Neuronal stem cell (in vitro differentiated cells): Measurements from ENCODE around the gene OVCA2.

Source experiments
- DNase-seq: peaks from one replicate; pipeline ENCODE4 v3.0.0-alpha.2; 2013; ENCODE audit warnings: low spot score
- H2AFZ ChIP-seq: one replicate; pipeline ENCODE4 v1.6.1; 2013; ENCODE audit warnings: mild to moderate bottlenecking, low read length, inconsistent platforms
- H2AK5ac ChIP-seq: 2 replicates; pipeline ENCODE4 v1.6.1; 2013; ENCODE audit warnings: low read depth, mild to moderate bottlenecking, inconsistent platforms, low read length, moderate library complexity, mixed read lengths
- H2BK120ac ChIP-seq: 2 replicates; pipeline ENCODE4 v1.6.1; 2013; ENCODE audit warnings: low read depth, mild to moderate bottlenecking, inconsistent platforms, low read length, moderate library complexity, mixed read lengths
- H2BK12ac ChIP-seq: one replicate; pipeline ENCODE4 v1.6.1; 2013; ENCODE audit warnings: low read length, inconsistent platforms
- H2BK15ac ChIP-seq: 2 replicates; pipeline ENCODE4 v1.6.1; 2013; ENCODE audit warnings: mild to moderate bottlenecking, low read length, inconsistent platforms, mixed read lengths
- H2BK5ac ChIP-seq: one replicate; pipeline ENCODE4 v1.6.1; 2013; ENCODE audit warnings: inconsistent platforms, mild to moderate bottlenecking, low read length, moderate library complexity
- H3K14ac ChIP-seq: one replicate; pipeline ENCODE4 v1.6.1; 2013; ENCODE audit warnings: low read length, inconsistent platforms
- H3K18ac ChIP-seq: 2 replicates; pipeline ENCODE4 v1.6.1; 2013; ENCODE audit warnings: low read length, inconsistent platforms
- H3K23ac ChIP-seq: 2 replicates; pipeline ENCODE4 v1.6.1; 2013; ENCODE audit warnings: low read depth, mild to moderate bottlenecking, mixed read lengths, low read length, inconsistent platforms; ENCODE audit not compliant: poor library complexity
- H3K27ac ChIP-seq: replicated peaks from 3 replicates; pipeline ENCODE4 v1.5.1; 2013; ENCODE audit warnings: low read length, inconsistent platforms
- H3K27me3 ChIP-seq, 3 experiments: 2 replicates each; pipeline ENCODE4 v1.6.1; 2013; ENCODE audit warnings: low read length in 3 of 3, mild to moderate bottlenecking in 2 of 3, inconsistent platforms in 1 of 3, low read depth in 1 of 3, mixed read lengths in 1 of 3, moderate library complexity in 1 of 3; ENCODE audit not compliant: control insufficient read depth in 3 of 3, insufficient read depth in 3 of 3
- H3K36me3 ChIP-seq, 2 donors: replicated peaks in 1 of 2; 2 replicates each; pipeline ENCODE4 v1.6.1; 2013; ENCODE audit warnings: low read length in 2 of 2; ENCODE audit not compliant: control insufficient read depth in 2 of 2, insufficient read depth in 2 of 2
- H3K4ac ChIP-seq: 2 replicates; pipeline ENCODE4 v1.6.1; 2013; ENCODE audit warnings: inconsistent platforms, mild to moderate bottlenecking, low read length, moderate library complexity
- H3K4me1 ChIP-seq, 2 donors: 1 replicate in 1 of 2; 2 replicates in 1 of 2; pipeline ENCODE4 v1.6.1; 2013; ENCODE audit warnings: low read length in 2 of 2, low read depth in 1 of 2; ENCODE audit not compliant: control insufficient read depth in 2 of 2, insufficient read depth in 1 of 2
- H3K4me2 ChIP-seq: one replicate; pipeline ENCODE4 v1.6.1; 2013; ENCODE audit warnings: mild to moderate bottlenecking, low read length, inconsistent platforms; ENCODE audit not compliant: insufficient read depth, poor library complexity, severe bottlenecking
- H3K4me3 ChIP-seq, 2 donors: 2 replicates each; pipeline ENCODE4 v1.5.1; 2013; ENCODE audit warnings: low read length in 2 of 2, mild to moderate bottlenecking in 2 of 2, inconsistent platforms in 1 of 2, moderate library complexity in 1 of 2
- H3K79me1 ChIP-seq: one replicate; pipeline ENCODE4 v1.6.1; 2013; ENCODE audit warnings: low read depth, mild to moderate bottlenecking, inconsistent platforms, low read length, moderate library complexity
- H3K9ac ChIP-seq: one replicate; pipeline ENCODE4 v1.6.1; 2013; ENCODE audit warnings: mild to moderate bottlenecking, low read depth, low read length, inconsistent platforms; ENCODE audit not compliant: poor library complexity
- H3K9me3 ChIP-seq, 2 donors: replicated peaks in 1 of 2; 2 replicates each; pipeline versions ENCODE3 to v1.6.1; 2013; ENCODE audit warnings: low read length in 2 of 2, mild to moderate bottlenecking in 2 of 2, inconsistent platforms in 1 of 2, low read depth in 1 of 2, mixed read lengths in 1 of 2, moderate library complexity in 1 of 2; ENCODE audit not compliant: control insufficient read depth in 2 of 2, insufficient read depth in 1 of 2
- H4K8ac ChIP-seq: one replicate; pipeline ENCODE4 v1.6.1; 2013; ENCODE audit warnings: low read depth, mild to moderate bottlenecking, inconsistent platforms, low read length, moderate library complexity
- H4K91ac ChIP-seq: one replicate; pipeline ENCODE4 v1.6.1; 2013; ENCODE audit warnings: low read length, low read depth, mild to moderate bottlenecking, inconsistent platforms; ENCODE audit not compliant: poor library complexity
- WGBS, 2 donors: extraction: QIAGEN DNeasy Blood & Tissue Kit; methylation state at CpG; one replicate each; pipeline ENCODE4 v1.1.7; 2013; ENCODE audit warnings: missing lambda C conversion rate in 2 of 2, mixed read lengths in 1 of 2; ENCODE audit not compliant: insufficient read length in 2 of 2, insufficient replicate concordance in 1 of 2; ENCODE audit errors: extremely low coverage in 2 of 2; 5-methylcytosine and 5-hydroxymethylcytosine counted together

OVCA2 gene

GRCh38 chr17:2015314-2015713, 26.5 kb upstream of the OVCA2 start:
- Histone ChIP-seq H3K4me1 (peaks cover 12 to 21% of the 10 kb centered on the region in 2 donors), H3K27me3 (peaks cover 0 to 33% (median 0%) of the 10 kb centered on the region in 3 experiments), H3K4me3 (no peak overlapping the region), H2AK5ac (peak overlapping the region; percentile 12), H3K4me2 (no peak overlapping the region), H3K27ac (no peak overlapping the region), H4K8ac (no peak overlapping the region), H3K9me3 (peaks cover 0 to 3% of the 10 kb centered on the region in 2 donors), H2BK120ac (no peak overlapping the region), H3K23ac (peak overlapping the region; percentile 21), H4K91ac (no peak overlapping the region), H3K18ac (peak overlapping the region; percentile 44), H3K14ac (peak overlapping the region; percentile 0), H3K79me1 (no peaks in the 10 kb centered on the region), H2BK5ac (no peak overlapping the region), H2AFZ (no peak overlapping the region), H2BK15ac (no peak overlapping the region), H3K9ac (no peak overlapping the region), H3K36me3 (no peaks in the 10 kb centered on the region), H2BK12ac (peak overlapping the region; percentile 67), H3K4ac (no peak overlapping the region)
- DNase-seq = no peak
- WGBS, 2 donors = no CpG with 5 or more reads among the region's 14 CpGs

- Histone ChIP-seq H3K36me3 (no peaks in the 10 kb centered on the region), H3K4me2 (no peak overlapping the region), H2AFZ (no peak overlapping the region), H3K27me3 (peaks cover 0 to 42% (median 0%) of the 10 kb centered on the region in 3 experiments), H3K23ac (peak overlapping the region; percentile 69), H2AK5ac (no peak overlapping the region), H3K9me3 (peaks cover 0 to 3% of the 10 kb centered on the region in 2 donors), H3K4me3 (no peak overlapping the region), H3K27ac (no peak overlapping the region), H3K4me1 (peaks cover 9 to 24% of the 10 kb centered on the region in 2 donors), H4K8ac (no peak overlapping the region), H3K9ac (peak overlapping the region; percentile 54), H4K91ac (no peak overlapping the region), H2BK12ac (no peak overlapping the region), H3K18ac (peak overlapping the region; percentile 83), H3K14ac (no peak overlapping the region), H2BK15ac (peak overlapping the region; percentile 31), H2BK120ac (no peak overlapping the region), H2BK5ac (peak overlapping the region; percentile 60), H3K4ac (no peak overlapping the region), H3K79me1 (no peaks in the 10 kb centered on the region)
- no CpG with 5 or more reads among the region's 20 CpGs for WGBS, 2 donors
- DNase-seq = no peak
These were observed 25.3 kb upstream of the OVCA2 start for GRCh38 chr17:2016494-2016893.

GRCh38 chr17:2017274-2017941, 24.4 kb upstream of the OVCA2 start:
- peaks cover 0 to 45% (median 0%) of the 10 kb centered on the region in 3 experiments for H3K27me3 ChIP-seq
- H2AK5ac ChIP-seq = peak overlapping the region; percentile 65
- no peak overlapping the region for H3K14ac ChIP-seq
- H2BK12ac ChIP-seq = no peak overlapping the region
- H2BK5ac ChIP-seq = no peak overlapping the region
- no CpG with 5 or more reads among the region's 19 CpGs for WGBS, 2 donors
- H3K9me3 ChIP-seq = peaks cover 0 to 3% of the 10 kb centered on the region in 2 donors
- no peaks in the 10 kb centered on the region for H3K79me1 ChIP-seq
- peak overlapping the region; percentile 6 for H3K18ac ChIP-seq
- no peak overlapping the region for H3K4me2 ChIP-seq
- H3K9ac ChIP-seq = no peak overlapping the region
- no peak overlapping the region for H4K8ac ChIP-seq
- no peak for DNase-seq
- peaks cover 2 to 20% of the 10 kb centered on the region in 2 donors for H3K4me1 ChIP-seq
- H3K27ac ChIP-seq = no peak overlapping the region
- H3K36me3 ChIP-seq = no peaks in the 10 kb centered on the region
- H3K4me3 ChIP-seq = peak overlapping the region in 1 of 2 donors; percentile 42
- H4K91ac ChIP-seq = no peak overlapping the region
- H2BK120ac ChIP-seq = no peak overlapping the region
- no peak overlapping the region for H3K23ac ChIP-seq
- H2AFZ ChIP-seq = no peak overlapping the region
- no peak overlapping the region for H2BK15ac ChIP-seq
- no peak overlapping the region for H3K4ac ChIP-seq

GRCh38 chr17:2018716-2019510, 22.9 kb upstream of the OVCA2 start:
- WGBS, 2 donors = no CpG with 5 or more reads among the region's 24 CpGs

More at GRCh38 chr17:2018716-2019510, 22.9 kb upstream of the OVCA2 start:
- peaks cover 0 to 59% (median 3%) of the 10 kb centered on the region in 3 experiments for H3K27me3 ChIP-seq
- peak overlapping the region; percentile 44 for H4K91ac ChIP-seq
- no peak for DNase-seq
- no peak overlapping the region for H2BK12ac ChIP-seq
- H3K9me3 ChIP-seq = peaks cover 0 to 1% of the 10 kb centered on the region in 2 donors
- no peak overlapping the region for H3K4me3 ChIP-seq
- H3K18ac ChIP-seq = peak overlapping the region; percentile 60
- H3K4me1 ChIP-seq = peaks cover 6 to 24% of the 10 kb centered on the region in 2 donors
- H3K36me3 ChIP-seq = no peaks in the 10 kb centered on the region
- H2AK5ac ChIP-seq = peak overlapping the region; percentile 30
- H3K14ac ChIP-seq = no peak overlapping the region
- peak overlapping the region; percentile 43 for H2BK5ac ChIP-seq
- peak overlapping the region; percentile 8 for H2BK15ac ChIP-seq
- H3K4me2 ChIP-seq = no peak overlapping the region
- no peak overlapping the region for H3K23ac ChIP-seq
- no peak overlapping the region for H3K4ac ChIP-seq
- H2AFZ ChIP-seq = no peak overlapping the region
- H3K9ac ChIP-seq = peak overlapping the region; percentile 54
- H4K8ac ChIP-seq = no peak overlapping the region
- no peaks in the 10 kb centered on the region for H3K79me1 ChIP-seq
- no peak overlapping the region for H3K27ac ChIP-seq
- no peak overlapping the region for H2BK120ac ChIP-seq
